ENCODE measurements around the gene TTLL13. TPM values are rescaled to one million over a fixed set of nuclear protein-coding genes. Genes with fewer than 3 reads are reported as not detected.

TTLL13 gene
- total and polyA plus RNA-seq, 2 donors (not counting 1 experiment from before 2014, with no cell fraction given), result under 0.01 to 0.08 TPM

DNA sequence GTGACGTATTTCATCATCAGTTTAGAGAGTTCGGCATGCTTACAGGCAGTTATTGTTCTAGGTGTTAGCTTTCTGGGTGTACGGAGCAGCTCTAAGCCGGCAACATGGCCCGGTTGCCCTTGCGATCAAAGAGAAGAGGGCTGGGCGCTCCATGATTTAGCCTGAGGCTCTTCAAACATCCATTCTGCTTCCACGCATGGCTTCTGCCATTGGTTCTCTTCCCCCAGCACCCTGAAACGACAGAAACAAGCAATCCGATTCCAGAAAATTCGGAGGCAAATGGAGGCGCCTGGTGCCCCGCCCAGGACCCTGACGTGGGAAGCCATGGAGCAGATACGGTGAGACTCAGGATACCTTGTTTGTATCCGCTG lies 16.7 kb downstream of the TTLL13 start:
- peak overlapping the region; percentile 91 to 99 (median 95) for H3K4me3 ChIP-seq (replicated peaks in 1 of 4; ENCODE audit: control extremely low read depth in 1 of 4, insufficient read depth in 1 of 4, low read depth in 3 of 4, low read length in 4 of 4)
- H3K27me3 ChIP-seq (ENCODE audit: control insufficient read depth, insufficient read depth, low read length), result no peaks in the 10 kb centered on the region
- H3K9ac ChIP-seq (ENCODE audit: insufficient read depth, low read length), result peak overlapping the region; percentile 92
- peaks cover 43% of the 10 kb centered on the region for H3K79me2 ChIP-seq (ENCODE audit: control insufficient read depth, insufficient read depth, low read length)
- peak overlapping the region; percentile 87 for H3K4me2 ChIP-seq (ENCODE audit: extremely low read depth, insufficient read depth, low read length)
- H4K20me1 ChIP-seq (ENCODE audit: control insufficient read depth, extremely low read depth, insufficient read depth, low read length), result no peaks in the 10 kb centered on the region
- H3K36me3 ChIP-seq (ENCODE audit: control insufficient read depth, insufficient read depth, low read length), result peaks cover 3% of the 10 kb centered on the region
- H3K4me1 ChIP-seq (ENCODE audit: control insufficient read depth, extremely low read depth, insufficient read depth, low read length), result peaks cover 9% of the 10 kb centered on the region
- H2AFZ ChIP-seq (ENCODE audit: low read length), result peak overlapping the region; percentile 76
- no peaks in the 10 kb centered on the region for H3K9me3 ChIP-seq (ENCODE audit: control insufficient read depth, insufficient read depth, low read depth, low read length)
- peak overlapping the region; percentile 93 for H3K27ac ChIP-seq (ENCODE audit: insufficient read depth, low read length)
- TF ChIP-seq EZH2 (IDR thresholded peaks at IDR 0.05; ENCODE audit: low read length, missing control alignments) (no peak), CTCF (conservative IDR thresholded peaks at IDR 0.05 in 1 of 2, IDR thresholded peaks at IDR 0.05 in 1 of 2; ENCODE audit: low read depth in 1 of 2, low read length in 2 of 2) (no peak)
- DNase-seq (ENCODE audit: low read depth in 2 of 2), result peak; percentile 21 to 45

DNA sequence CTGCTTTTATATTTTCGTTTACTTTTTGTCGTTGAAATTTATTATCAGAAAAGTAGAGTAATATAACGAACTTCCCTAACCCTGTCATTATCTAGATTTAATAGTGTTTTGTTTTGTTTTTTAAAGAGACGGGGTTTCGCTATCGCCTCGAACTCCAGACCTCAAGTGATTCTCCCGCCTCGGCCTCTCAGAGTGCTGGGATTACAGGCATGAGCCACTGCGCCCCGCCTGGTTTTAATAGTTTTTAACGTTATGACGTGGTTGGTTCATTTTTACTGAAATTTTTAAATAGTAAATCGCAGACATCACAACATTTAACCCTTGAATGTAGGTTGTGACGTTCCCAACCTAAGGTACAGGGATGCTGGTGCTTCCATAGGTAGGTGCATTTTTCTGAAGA lies 17.1 kb downstream of the TTLL13 start:
- Histone ChIP-seq H3K4me3 (replicated peaks in 1 of 4; ENCODE audit: control extremely low read depth in 1 of 4, insufficient read depth in 1 of 4, low read depth in 3 of 4, low read length in 4 of 4) (peak overlapping the region; percentile 91 to 99 (median 95)), H4K20me1 (ENCODE audit: control insufficient read depth, extremely low read depth, insufficient read depth, low read length) (no peaks in the 10 kb centered on the region), H3K27me3 (ENCODE audit: control insufficient read depth, insufficient read depth, low read length) (no peaks in the 10 kb centered on the region), H3K4me2 (ENCODE audit: extremely low read depth, insufficient read depth, low read length) (peak overlapping the region; percentile 87), H3K4me1 (ENCODE audit: control insufficient read depth, extremely low read depth, insufficient read depth, low read length) (peaks cover 9% of the 10 kb centered on the region), H3K36me3 (ENCODE audit: control insufficient read depth, insufficient read depth, low read length) (peaks cover 5% of the 10 kb centered on the region), H3K9ac (ENCODE audit: insufficient read depth, low read length) (peak overlapping the region; percentile 92), H3K79me2 (ENCODE audit: control insufficient read depth, insufficient read depth, low read length) (peaks cover 45% of the 10 kb centered on the region), H3K9me3 (ENCODE audit: control insufficient read depth, insufficient read depth, low read depth, low read length) (no peaks in the 10 kb centered on the region), H2AFZ (ENCODE audit: low read length) (no peak overlapping the region), H3K27ac (ENCODE audit: insufficient read depth, low read length) (peak overlapping the region; percentile 93)
- peak; percentile 22 to 29 for DNase-seq (ENCODE audit: low read depth in 2 of 2)
- TF ChIP-seq EZH2 (IDR thresholded peaks at IDR 0.05; ENCODE audit: low read length, missing control alignments) (no peak), CTCF (conservative IDR thresholded peaks at IDR 0.05 in 1 of 2, IDR thresholded peaks at IDR 0.05 in 1 of 2; ENCODE audit: low read depth in 1 of 2, low read length in 2 of 2) (no peak)

DNA sequence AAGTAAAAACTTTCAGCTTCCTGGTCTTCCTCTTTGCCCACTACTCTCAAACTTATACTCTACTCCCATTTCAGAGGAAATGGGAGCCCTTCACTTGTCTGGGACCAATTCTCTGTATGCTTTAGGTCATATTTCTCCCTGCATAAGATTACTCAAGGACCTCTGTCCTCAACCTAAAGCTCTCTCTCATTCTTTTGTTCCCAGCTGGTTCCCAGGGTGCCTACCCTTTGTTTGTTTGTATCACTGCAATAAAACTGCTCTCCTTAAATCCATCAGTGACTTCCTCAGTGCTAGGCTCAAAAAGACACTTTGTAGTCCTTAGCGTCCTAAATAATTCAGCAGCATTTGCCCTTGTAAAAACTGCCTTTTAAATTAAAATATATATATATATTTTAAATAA lies 19.1 kb downstream of the TTLL13 start:
- Histone ChIP-seq H3K9ac (ENCODE audit: insufficient read depth, low read length) (no peak overlapping the region), H3K9me3 (ENCODE audit: control insufficient read depth, insufficient read depth, low read depth, low read length) (no peaks in the 10 kb centered on the region), H3K4me3 (replicated peaks in 1 of 4; ENCODE audit: control extremely low read depth in 1 of 4, insufficient read depth in 1 of 4, low read depth in 3 of 4, low read length in 4 of 4) (peak overlapping the region in 2 of 4 experiments; percentile 0 to 12), H3K4me2 (ENCODE audit: extremely low read depth, insufficient read depth, low read length) (no peak overlapping the region), H3K4me1 (ENCODE audit: control insufficient read depth, extremely low read depth, insufficient read depth, low read length) (peaks cover 9% of the 10 kb centered on the region), H4K20me1 (ENCODE audit: control insufficient read depth, extremely low read depth, insufficient read depth, low read length) (no peaks in the 10 kb centered on the region), H3K27me3 (ENCODE audit: control insufficient read depth, insufficient read depth, low read length) (no peaks in the 10 kb centered on the region), H3K79me2 (ENCODE audit: control insufficient read depth, insufficient read depth, low read length) (peaks cover 50% of the 10 kb centered on the region), H3K36me3 (ENCODE audit: control insufficient read depth, insufficient read depth, low read length) (peaks cover 5% of the 10 kb centered on the region), H2AFZ (ENCODE audit: low read length) (no peak overlapping the region), H3K27ac (ENCODE audit: insufficient read depth, low read length) (no peak overlapping the region)
- TF ChIP-seq EZH2 (IDR thresholded peaks at IDR 0.05; ENCODE audit: low read length, missing control alignments), result no peak
- DNase-seq (ENCODE audit: low read depth in 2 of 2), result no peak
